KMS-11 (cell line): ENCODE data around the gene ADPRH.

Source experiments
- H2AFZ ChIP-seq: fragments of 200-600 bp; sonication (generic); 2 replicates; pipeline ENCODE4 v1.6.1; 2016; ENCODE audit warnings: antibody characterized with exemption, mixed run types, low read depth
- H3K27ac ChIP-seq: fragments of 200-600 bp; sonication (generic); 2 replicates; pipeline ENCODE4 v1.6.1; 2016; ENCODE audit warnings: mild to moderate bottlenecking, mixed run types
- H3K27me3 ChIP-seq: fragments of 200-600 bp; sonication (generic); 2 replicates; pipeline ENCODE4 v1.6.1; 2017; ENCODE audit warnings: mild to moderate bottlenecking, low read depth, mixed run types, moderate library complexity; ENCODE audit not compliant: insufficient read depth
- H3K36me3 ChIP-seq: fragments of 200-600 bp; sonication (generic); 2 replicates; pipeline ENCODE4 v1.6.1; 2017; ENCODE audit warnings: mild to moderate bottlenecking, mixed run types; ENCODE audit not compliant: insufficient read depth
- H3K4me1 ChIP-seq: fragments of 200-600 bp; sonication (generic); 2 replicates; pipeline ENCODE4 v1.6.1; 2016; ENCODE audit warnings: mild to moderate bottlenecking, low read depth, mixed run types; ENCODE audit not compliant: poor library complexity, severe bottlenecking
- H3K4me2 ChIP-seq: fragments of 200-600 bp; sonication (generic); 2 replicates; pipeline ENCODE4 v1.7.0; 2016; ENCODE audit warnings: mild to moderate bottlenecking, mixed run types
- H3K4me3 ChIP-seq: fragments of 200-600 bp; sonication (generic); IDR thresholded peaks from 2 replicates; pipeline ENCODE4 v1.6.1; 2017; ENCODE audit warnings: low read depth, low read length, mixed read lengths; ENCODE audit not compliant: insufficient read depth
- H3K79me2 ChIP-seq: fragments of 200-600 bp; sonication (generic); 2 replicates; pipeline ENCODE4 v1.6.1; 2016; ENCODE audit warnings: low read depth, mixed run types; ENCODE audit not compliant: insufficient read depth
- H3K9ac ChIP-seq: fragments of 200-600 bp; sonication (generic); 2 replicates; pipeline ENCODE4 v1.6.1; 2016; ENCODE audit warnings: mild to moderate bottlenecking, mixed run types
- H4K20me1 ChIP-seq: fragments of 200-600 bp; sonication (generic); 2 replicates; pipeline ENCODE4 v1.6.1; 2016; ENCODE audit warnings: mild to moderate bottlenecking, mixed run types; ENCODE audit not compliant: insufficient read depth
- TF ChIP-seq, protein P1 (sequence below): fragments of 200-600 bp; sonication (generic); conservative IDR thresholded peaks from 2 replicates; pipeline ENCODE4 v1.6.1; 2017; ENCODE audit warnings: low read depth, mild to moderate bottlenecking, antibody characterized with exemption, low read length, moderate library complexity, mixed read lengths

Gene ADPRH

DNA sequence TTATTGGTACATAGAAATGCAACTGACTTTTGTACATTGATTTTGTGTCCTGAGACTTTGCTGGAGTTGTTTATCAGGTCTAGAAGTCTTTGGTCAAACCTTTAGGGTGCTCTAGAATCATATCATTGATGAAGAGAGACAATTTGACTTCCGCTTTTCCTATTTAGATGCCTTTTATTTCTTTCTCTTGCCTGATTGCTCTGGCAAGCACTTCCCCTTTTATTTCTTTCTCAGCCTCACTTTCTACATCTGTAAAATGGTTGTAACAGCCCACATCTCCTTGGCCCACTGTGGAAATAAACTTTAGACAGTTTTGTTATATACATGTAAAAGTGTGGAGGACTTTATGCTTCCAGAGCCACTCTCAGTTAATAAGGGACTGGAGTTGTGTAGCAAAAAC, 32.4 kb downstream of the ADPRH start:
- H3K4me2 ChIP-seq: no peak overlapping the region
- TF ChIP-seq, protein P1, sequence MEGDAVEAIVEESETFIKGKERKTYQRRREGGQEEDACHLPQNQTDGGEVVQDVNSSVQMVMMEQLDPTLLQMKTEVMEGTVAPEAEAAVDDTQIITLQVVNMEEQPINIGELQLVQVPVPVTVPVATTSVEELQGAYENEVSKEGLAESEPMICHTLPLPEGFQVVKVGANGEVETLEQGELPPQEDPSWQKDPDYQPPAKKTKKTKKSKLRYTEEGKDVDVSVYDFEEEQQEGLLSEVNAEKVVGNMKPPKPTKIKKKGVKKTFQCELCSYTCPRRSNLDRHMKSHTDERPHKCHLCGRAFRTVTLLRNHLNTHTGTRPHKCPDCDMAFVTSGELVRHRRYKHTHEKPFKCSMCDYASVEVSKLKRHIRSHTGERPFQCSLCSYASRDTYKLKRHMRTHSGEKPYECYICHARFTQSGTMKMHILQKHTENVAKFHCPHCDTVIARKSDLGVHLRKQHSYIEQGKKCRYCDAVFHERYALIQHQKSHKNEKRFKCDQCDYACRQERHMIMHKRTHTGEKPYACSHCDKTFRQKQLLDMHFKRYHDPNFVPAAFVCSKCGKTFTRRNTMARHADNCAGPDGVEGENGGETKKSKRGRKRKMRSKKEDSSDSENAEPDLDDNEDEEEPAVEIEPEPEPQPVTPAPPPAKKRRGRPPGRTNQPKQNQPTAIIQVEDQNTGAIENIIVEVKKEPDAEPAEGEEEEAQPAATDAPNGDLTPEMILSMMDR: no peak

DNA sequence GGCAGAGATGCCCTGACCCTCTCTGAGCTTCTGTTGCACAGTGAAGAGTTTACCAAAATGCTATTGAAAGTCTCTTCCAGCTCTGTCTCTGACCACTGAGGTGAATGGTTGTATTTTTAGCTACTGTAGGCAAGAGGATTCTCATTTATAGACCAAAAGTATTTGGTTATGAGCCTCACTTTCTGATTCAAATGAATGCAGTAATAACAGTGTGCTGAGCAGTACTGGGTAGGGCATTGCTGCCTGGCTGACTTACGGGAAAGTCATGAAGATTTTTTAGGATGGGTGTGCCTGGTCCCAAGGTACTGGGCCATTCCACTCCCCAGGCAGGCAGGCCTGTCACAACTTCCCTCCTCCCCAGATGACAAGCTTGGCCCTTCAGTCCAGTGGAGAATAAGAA, 33.9 kb downstream of the ADPRH start:
- Histone ChIP-seq H3K27me3 (no peaks in the 10 kb centered on the region), H4K20me1 (no peaks in the 10 kb centered on the region), H3K27ac (no peak overlapping the region), H3K36me3 (no peaks in the 10 kb centered on the region), H3K4me3 (no peak overlapping the region), H3K9ac (no peak overlapping the region), H3K79me2 (no peaks in the 10 kb centered on the region), H3K4me2 (no peak overlapping the region), H2AFZ (no peak overlapping the region), H3K4me1 (no peaks in the 10 kb centered on the region)
- TF ChIP-seq, protein P1: no peak

More for the DNA sequence above, 32.4 kb downstream of the ADPRH start:
- Histone ChIP-seq H3K27ac (no peak overlapping the region), H3K36me3 (no peaks in the 10 kb centered on the region), H2AFZ (no peak overlapping the region), H4K20me1 (no peaks in the 10 kb centered on the region), H3K79me2 (no peaks in the 10 kb centered on the region), H3K4me1 (no peaks in the 10 kb centered on the region), H3K4me3 (no peak overlapping the region), H3K27me3 (no peaks in the 10 kb centered on the region), H3K9ac (no peak overlapping the region)

DNA sequence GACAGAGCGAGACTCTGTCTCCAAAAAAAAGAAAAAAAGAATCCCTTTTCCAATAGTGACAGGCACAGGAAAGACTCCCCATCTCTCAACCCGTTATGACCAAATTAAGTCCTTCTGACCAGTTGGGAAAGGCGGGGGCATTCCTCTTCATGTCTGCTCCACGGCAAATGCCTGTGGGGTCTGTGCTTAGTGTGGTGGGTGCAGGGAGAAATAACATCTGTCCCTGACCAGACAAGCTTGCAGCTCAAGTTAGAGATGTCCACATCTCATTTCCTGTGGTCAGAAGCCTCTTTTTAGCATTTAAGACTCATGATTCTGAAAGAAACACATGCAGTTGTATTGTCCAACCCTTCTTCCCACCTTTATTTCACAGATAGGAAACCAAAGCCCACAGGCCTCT, 34.6 kb downstream of the ADPRH start:
- H3K4me3 ChIP-seq: no peak overlapping the region
- no peak overlapping the region for H3K27ac ChIP-seq
- H3K27me3 ChIP-seq: no peaks in the 10 kb centered on the region
- no peak overlapping the region for H2AFZ ChIP-seq
- H3K4me1 ChIP-seq: no peaks in the 10 kb centered on the region
- H4K20me1 ChIP-seq: no peaks in the 10 kb centered on the region
- no peak overlapping the region for H3K4me2 ChIP-seq
- H3K79me2 ChIP-seq: no peaks in the 10 kb centered on the region
- TF ChIP-seq, protein P1: no peak
- H3K9ac ChIP-seq: no peak overlapping the region
- H3K36me3 ChIP-seq: no peaks in the 10 kb centered on the region

DNA sequence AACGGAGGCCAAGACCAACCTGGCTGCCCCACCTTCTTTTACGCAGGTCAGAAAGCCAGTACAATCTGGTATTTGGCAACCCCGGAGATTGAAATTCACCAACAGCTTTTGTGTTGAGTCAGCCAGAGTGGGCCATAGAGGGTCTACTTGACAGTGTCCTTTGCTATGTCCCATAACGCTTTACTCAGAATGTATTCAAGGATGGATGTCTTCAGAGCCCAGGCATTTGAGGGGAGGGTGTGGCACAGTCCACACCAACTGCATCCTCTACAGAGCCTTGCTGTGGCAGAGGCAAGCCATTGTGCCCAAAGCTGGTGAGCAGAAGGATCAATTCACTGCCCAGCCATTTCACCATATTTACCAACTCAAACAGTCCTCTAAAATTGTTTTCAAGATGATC, 36.8 kb downstream of the ADPRH start:
- H3K9ac ChIP-seq: no peak overlapping the region
- TF ChIP-seq, protein P1: no peak
- no peaks in the 10 kb centered on the region for H3K36me3 ChIP-seq
- no peak overlapping the region for H3K4me2 ChIP-seq
- H3K27me3 ChIP-seq: no peaks in the 10 kb centered on the region
- no peaks in the 10 kb centered on the region for H3K79me2 ChIP-seq
- no peak overlapping the region for H2AFZ ChIP-seq
- no peak overlapping the region for H3K4me3 ChIP-seq
- H3K27ac ChIP-seq: no peak overlapping the region
- no peaks in the 10 kb centered on the region for H3K4me1 ChIP-seq
- no peaks in the 10 kb centered on the region for H4K20me1 ChIP-seq
